Mucosa of descending colon (tissue), 3 donors: ENCODE measurements around the gene SLC25A45. TPM values are rescaled to one million over a fixed set of nuclear protein-coding genes. Genes with fewer than 3 reads are reported as not detected.

ENCODE experiments used
- ATAC-seq: fragments of 200-7000 bp; cut with Tn5 transposase; one replicate; pipeline ENCODE4 v1.9.1; 2020; ENCODE audit warnings: mild to moderate bottlenecking, moderate library complexity
- DNase-seq, 3 donors: peaks; one replicate each; pipeline ENCODE4 v3.0.0-alpha.2; 2020
- H3K36me3 ChIP-seq: fragments of 200-600 bp; one replicate; pipeline ENCODE4 v1.8.0; 2021; ENCODE audit warnings: low read depth, mild to moderate bottlenecking
- H3K4me1 ChIP-seq: fragments of 200-600 bp; one replicate; pipeline ENCODE4 v1.8.0; 2021; ENCODE audit warnings: low read depth, mild to moderate bottlenecking
- H3K4me3 ChIP-seq: fragments of 200-600 bp; one replicate; pipeline ENCODE4 v1.8.0; 2021; ENCODE audit warnings: mild to moderate bottlenecking
- H3K9me3 ChIP-seq: fragments of 200-600 bp; one replicate; pipeline ENCODE4 v1.8.0; 2021; ENCODE audit warnings: mild to moderate bottlenecking
- CTCF ChIP-seq: fragments of 200-600 bp; IDR thresholded peaks from one replicate; pipeline ENCODE4 v1.8.0; 2022; ENCODE audit warnings: antibody characterized with exemption, mild to moderate bottlenecking
- intact Hi-C, 2 donors: fragments of 100-400 bp; cut with DNase I in 1 of 2; cut with micrococcal nuclease in 1 of 2; formaldehyde crosslinking; loops; one replicate each; pipeline versions ENCODE4 v1.11.0 to v1.11.1; 2022; cut with DNase I, micrococcal nuclease
- total RNA-seq, 3 donors: library from RNA; stranded (reverse); fragmentation: NEBNext Ultra II Directional in 2 of 3; extraction: Animal tissue kit (Norgen Biotek cat#: 25700) in 2 of 3; gene quantifications; one replicate each; pipeline versions ENCODE4 v1.2.1 to v1.2.4, GENCODE V29; 2021 to 2023
- donor health status: DM: no; HTN: no; CAD: no; lungs with moderate emphysema.
- donor health status: DM: no; HTN: no; CAD: no.
- donor health status: DM: no; HTN: yes; CAD: no.

SLC25A45 gene
- total RNA-seq, 3 donors from 2014 or later: 8.0 to 10.5 (median 10.1) TPM

- H3K36me3 ChIP-seq: no peaks in the 10 kb centered on the region
- intact Hi-C loops: no loop called here
- no peak for TF ChIP-seq CTCF
- ATAC-seq (peak; percentile 39), DNase-seq (no peak)
- no peaks in the 10 kb centered on the region for H3K9me3 ChIP-seq
- H3K4me1 ChIP-seq: peaks cover 8% of the 10 kb centered on the region
- H3K4me3 ChIP-seq: no peak overlapping the region
Observed at GRCh38 chr11:65403607-65404121, 21.2 kb upstream of the SLC25A45 start.

- Histone ChIP-seq H3K4me3 (no peak overlapping the region), H3K4me1 (peaks cover 8% of the 10 kb centered on the region), H3K36me3 (no peaks in the 10 kb centered on the region), H3K9me3 (no peaks in the 10 kb centered on the region)
- ATAC-seq: no peak
- no peak for TF ChIP-seq CTCF
- no peak for DNase-seq
- intact Hi-C loops: no loop called here
Observed at GRCh38 chr11:65402790-65403189, 20.3 kb upstream of the SLC25A45 start.

- H3K9me3 ChIP-seq: no peaks in the 10 kb centered on the region
- ATAC-seq: peak; percentile 32
- H3K36me3 ChIP-seq: no peaks in the 10 kb centered on the region
- H3K4me1 ChIP-seq: peaks cover 8% of the 10 kb centered on the region
- TF ChIP-seq CTCF: no peak
- no peak for DNase-seq
- intact Hi-C loops: no loop called here
- no peak overlapping the region for H3K4me3 ChIP-seq
Observed at GRCh38 chr11:65401803-65402248, 19.4 kb upstream of the SLC25A45 start.

GRCh38 chr11:65401073-65401802 is 18.8 kb upstream of the SLC25A45 start:
- peaks cover 8% of the 10 kb centered on the region for H3K4me1 ChIP-seq
- ATAC-seq (peak; percentile 15), DNase-seq (peak in 1 of 3 donors; percentile 49)
- no peaks in the 10 kb centered on the region for H3K9me3 ChIP-seq
- no peaks in the 10 kb centered on the region for H3K36me3 ChIP-seq
- no peak overlapping the region for H3K4me3 ChIP-seq
- intact Hi-C loops: no loop called here
- no peak for TF ChIP-seq CTCF

GRCh38 chr11:65400307-65401072 is 18.0 kb upstream of the SLC25A45 start:
- Histone ChIP-seq H3K4me3 (no peak overlapping the region), H3K9me3 (no peaks in the 10 kb centered on the region), H3K36me3 (no peaks in the 10 kb centered on the region), H3K4me1 (peaks cover 8% of the 10 kb centered on the region)
- intact Hi-C loops: no loop called here
- TF ChIP-seq CTCF: no peak
- DNase-seq (peak in 1 of 3 donors; percentile 48), ATAC-seq (peak; percentile 46)
